LNCAP (cell line): ENCODE measurements around the gene FERMT2.

Experiments
- CTCF ChIP-seq: fragments of 450-650 bp; IDR thresholded peaks from 2 replicates; pipeline ENCODE4 v1.5.1; 2017; ENCODE audit warnings: mild to moderate bottlenecking

The FERMT2 gene

GRCh38 chr14:52922656-52923055 is 28.2 kb downstream of the FERMT2 start:
- TF ChIP-seq CTCF: no peak

DNA sequence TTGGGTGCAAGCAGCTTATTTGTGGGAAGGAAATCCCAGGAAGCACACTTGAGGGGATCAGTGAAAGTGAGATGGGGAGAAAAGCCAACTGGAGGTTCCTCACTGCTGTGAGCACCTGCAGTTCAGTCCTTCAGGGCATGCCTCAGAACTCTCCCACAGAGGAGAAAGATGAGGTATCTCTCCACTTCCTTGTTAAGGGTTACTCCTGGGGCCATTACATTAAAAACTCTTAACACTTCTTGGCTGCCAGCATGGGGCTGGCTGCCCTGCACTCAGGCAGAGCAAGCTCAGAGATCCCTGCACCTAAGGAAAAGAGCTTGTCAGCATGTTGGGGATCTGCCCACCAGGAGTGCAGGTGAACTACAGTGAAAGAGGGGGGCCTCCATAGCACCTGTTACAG is 28.8 kb downstream of the FERMT2 start:
- no peak for TF ChIP-seq CTCF

GRCh38 chr14:52919971-52920370 is 30.9 kb downstream of the FERMT2 start:
- TF ChIP-seq CTCF: no peak

DNA sequence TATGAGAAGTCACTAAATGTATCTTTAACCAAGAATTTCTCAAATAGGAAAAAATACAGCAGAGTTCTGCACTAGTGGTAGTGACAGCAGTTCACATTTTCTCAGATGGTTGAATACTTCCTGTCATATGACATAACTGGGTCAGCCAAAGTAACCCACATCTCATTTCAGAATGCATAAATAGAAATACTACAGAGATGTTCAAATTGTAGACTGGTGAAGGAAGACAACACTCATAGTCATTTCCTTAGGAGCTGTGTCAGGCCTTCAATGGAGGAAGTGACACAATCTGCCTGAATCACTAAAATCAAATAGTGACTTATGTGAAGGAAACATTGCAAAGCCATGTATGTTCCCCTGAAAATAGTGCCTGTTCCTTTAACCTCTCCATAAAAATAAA is 32.4 kb downstream of the FERMT2 start:
- no peak for TF ChIP-seq CTCF

GRCh38 chr14:52917735-52918134 is 33.1 kb downstream of the FERMT2 start:
- no peak for TF ChIP-seq CTCF

GRCh38 chr14:52914295-52914694 is 36.6 kb downstream of the FERMT2 start:
- no peak for TF ChIP-seq CTCF

DNA sequence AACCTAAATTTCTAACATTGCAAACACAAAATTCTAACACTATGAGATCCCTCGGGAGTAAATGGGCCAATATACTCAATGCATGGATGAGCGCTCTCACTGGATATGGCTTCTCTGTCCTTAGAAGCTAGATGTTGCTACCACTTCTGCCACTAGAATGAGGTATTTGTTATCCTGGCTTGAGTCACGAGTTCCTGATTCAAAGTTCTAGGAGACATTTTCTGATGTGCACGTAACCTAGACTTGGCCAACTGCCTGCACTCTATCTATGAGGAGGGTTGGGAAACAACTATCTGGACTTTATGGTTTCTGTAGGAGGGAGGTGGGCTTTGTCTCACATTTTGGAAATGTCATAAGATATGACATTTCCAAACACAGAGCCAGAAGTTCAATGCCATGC is 37.6 kb downstream of the FERMT2 start:
- TF ChIP-seq CTCF: no peak

DNA sequence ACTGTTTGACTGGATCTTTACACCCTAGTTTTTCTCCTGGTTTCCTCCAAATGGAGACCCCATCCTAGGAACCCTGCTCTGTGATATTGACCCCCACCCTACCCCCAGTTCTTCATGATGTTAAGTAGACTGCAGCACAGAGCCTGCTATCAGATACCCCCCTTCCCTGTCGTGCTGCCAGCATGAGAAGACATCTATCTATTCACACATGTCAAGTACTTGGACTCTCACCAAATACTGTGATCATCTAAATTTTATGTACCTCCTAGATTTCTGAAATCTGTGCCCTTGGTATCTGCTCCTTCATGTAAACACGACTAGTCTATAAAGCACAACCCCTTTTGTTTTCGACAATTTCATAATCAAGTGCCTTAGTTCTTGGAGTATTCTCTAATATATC is 38.9 kb downstream of the FERMT2 start:
- no peak for TF ChIP-seq CTCF
